ENCODE results near the gene PSMB9.

GRCh38 chr6:32814145-32814544 lies 39.8 kb upstream of the PSMB9 start:
- TF ChIP-seq CTCF (conservative IDR thresholded peaks at IDR 0.05 in 1 of 2, IDR thresholded peaks at IDR 0.05 in 1 of 2; ENCODE audit: low read depth in 1 of 2, low read length in 2 of 2) = no peak
- no peak for TF ChIP-seq EZH2 (IDR thresholded peaks at IDR 0.05; ENCODE audit: low read length, missing control alignments)

Data from fibroblast of lung (primary cell).